ENCODE measurements around the gene AK2.

AK2 gene

GRCh38 chr1:32985226-32985625 lies 51.5 kb downstream of the AK2 start:
- Histone ChIP-seq H4K20me1 (ENCODE audit: insufficient read depth, low read length) (no peaks in the 10 kb centered on the region), H3K9me3 (ENCODE audit: insufficient read depth, low read length, severe bottlenecking) (no peaks in the 10 kb centered on the region), H3K4me1 (ENCODE audit: insufficient read depth, low read length) (no peaks in the 10 kb centered on the region), H3K79me2 (ENCODE audit: insufficient read depth, low read length) (no peaks in the 10 kb centered on the region), H3K9ac (ENCODE audit: low read depth, low read length) (no peak overlapping the region), H3K27me3 (ENCODE audit: insufficient read depth, low read length, poor library complexity) (no peaks in the 10 kb centered on the region), H2AFZ (ENCODE audit: low read depth, low read length) (no peak overlapping the region), H3K36me3 (ENCODE audit: insufficient read depth, low read length) (no peaks in the 10 kb centered on the region), H3K27ac (ENCODE audit: low read length) (no peak overlapping the region), H3K4me2 (ENCODE audit: insufficient read depth, low read length) (no peak overlapping the region), H3K4me3 (ENCODE audit: low read depth in 1 of 2, low read length in 2 of 2) (no peak overlapping the region)
- ATAC-seq (ENCODE audit: insufficient read depth, low read depth) (no peak), DNase-seq (no peak)
- TF ChIP-seq CTCF (IDR thresholded peaks at IDR 0.05; ENCODE audit: borderline replicate concordance, extremely low read depth, low read length, poor library complexity, severe bottlenecking) (no peak), EZH2 (IDR thresholded peaks at IDR 0.05; ENCODE audit: borderline replicate concordance, low read depth, low read length, severe bottlenecking) (no peak)

GRCh38 chr1:32984455-32985171 lies 52.1 kb downstream of the AK2 start:
- no peaks in the 10 kb centered on the region for H3K79me2 ChIP-seq (ENCODE audit: insufficient read depth, low read length)
- H3K9me3 ChIP-seq (ENCODE audit: insufficient read depth, low read length, severe bottlenecking): no peaks in the 10 kb centered on the region
- no peaks in the 10 kb centered on the region for H4K20me1 ChIP-seq (ENCODE audit: insufficient read depth, low read length)
- DNase-seq (no peak), ATAC-seq (ENCODE audit: insufficient read depth, low read depth) (peak; percentile 49; the same call in 1 of the 3 replicates)
- H3K27me3 ChIP-seq (ENCODE audit: insufficient read depth, low read length, poor library complexity): no peaks in the 10 kb centered on the region
- H3K4me3 ChIP-seq (ENCODE audit: low read depth in 1 of 2, low read length in 2 of 2): no peak overlapping the region
- no peak overlapping the region for H2AFZ ChIP-seq (ENCODE audit: low read depth, low read length)
- TF ChIP-seq EZH2 (IDR thresholded peaks at IDR 0.05; ENCODE audit: borderline replicate concordance, low read depth, low read length, severe bottlenecking) (no peak), CTCF (IDR thresholded peaks at IDR 0.05; ENCODE audit: borderline replicate concordance, extremely low read depth, low read length, poor library complexity, severe bottlenecking) (no peak)
- H3K36me3 ChIP-seq (ENCODE audit: insufficient read depth, low read length): no peaks in the 10 kb centered on the region
- no peak overlapping the region for H3K9ac ChIP-seq (ENCODE audit: low read depth, low read length)
- no peaks in the 10 kb centered on the region for H3K4me1 ChIP-seq (ENCODE audit: insufficient read depth, low read length)
- H3K4me2 ChIP-seq (ENCODE audit: insufficient read depth, low read length): no peak overlapping the region
- H3K27ac ChIP-seq (ENCODE audit: low read length): no peak overlapping the region

GRCh38 chr1:32984090-32984454 lies 52.6 kb downstream of the AK2 start:
- Histone ChIP-seq H3K79me2 (ENCODE audit: insufficient read depth, low read length) (no peaks in the 10 kb centered on the region), H3K27ac (ENCODE audit: low read length) (no peak overlapping the region), H3K4me2 (ENCODE audit: insufficient read depth, low read length) (no peak overlapping the region), H3K4me3 (ENCODE audit: low read depth in 1 of 2, low read length in 2 of 2) (no peak overlapping the region), H3K4me1 (ENCODE audit: insufficient read depth, low read length) (no peaks in the 10 kb centered on the region), H3K9ac (ENCODE audit: low read depth, low read length) (no peak overlapping the region), H3K36me3 (ENCODE audit: insufficient read depth, low read length) (no peaks in the 10 kb centered on the region), H3K9me3 (ENCODE audit: insufficient read depth, low read length, severe bottlenecking) (no peaks in the 10 kb centered on the region), H3K27me3 (ENCODE audit: insufficient read depth, low read length, poor library complexity) (no peaks in the 10 kb centered on the region), H2AFZ (ENCODE audit: low read depth, low read length) (no peak overlapping the region), H4K20me1 (ENCODE audit: insufficient read depth, low read length) (no peaks in the 10 kb centered on the region)
- DNase-seq (no peak), ATAC-seq (ENCODE audit: insufficient read depth, low read depth) (no peak)
- TF ChIP-seq CTCF (IDR thresholded peaks at IDR 0.05; ENCODE audit: borderline replicate concordance, extremely low read depth, low read length, poor library complexity, severe bottlenecking) (no peak), EZH2 (IDR thresholded peaks at IDR 0.05; ENCODE audit: borderline replicate concordance, low read depth, low read length, severe bottlenecking) (no peak)
